Upper lobe of left lung (tissue), 6 donors: Measurements from ENCODE around the gene MINDY4B. TPM values are rescaled to one million over a fixed set of nuclear protein-coding genes. Genes with fewer than 3 reads are reported as not detected.

ENCODE experiments used
- ATAC-seq, 2 donors: fragments of 200-7000 bp; cut with Tn5 transposase; one replicate each; pipeline ENCODE4 v1.9.1; 2022; ENCODE audit warnings: mild to moderate bottlenecking in 2 of 2, moderate library complexity in 2 of 2; ENCODE audit not compliant: low FRiP score in 2 of 2
- DNase-seq, 2 donors: peaks; one replicate each; pipeline ENCODE4 v3.0.0-alpha.2; 2019 to 2020
- H3K27ac ChIP-seq, 4 donors: fragments of 200-600 bp; sonication (generic); one replicate each; pipeline ENCODE4 v1.5.1; 2016 to 2019
- H3K27me3 ChIP-seq, 4 donors: fragments of 200-600 bp; sonication (generic); one replicate each; pipeline ENCODE4 v1.5.1; 2017 to 2019
- H3K36me3 ChIP-seq, 4 donors: fragments of 200-600 bp; sonication (generic); one replicate each; pipeline ENCODE4 v1.5.1; 2016 to 2019
- H3K4me1 ChIP-seq, 4 donors: fragments of 200-600 bp; sonication (generic); one replicate each; pipeline ENCODE4 v1.5.1; 2018 to 2019
- H3K4me3 ChIP-seq, 4 donors: fragments of 200-600 bp; sonication (generic); one replicate each; pipeline ENCODE4 v1.5.1; 2017 to 2019; ENCODE audit warnings: mild to moderate bottlenecking in 2 of 4, moderate library complexity in 1 of 4
- H3K9me3 ChIP-seq, 4 donors: fragments of 200-600 bp; sonication (generic); one replicate each; pipeline ENCODE4 v1.5.1; 2018 to 2019
- CTCF ChIP-seq, 6 experiments: fragments of 450-650 bp in 4 of 6; fragments of 200-600 bp in 2 of 6; sonication (generic) in 2 of 6; IDR thresholded peaks; one replicate each; pipeline ENCODE4 v1.5.1; 2016 to 2019; ENCODE audit warnings: antibody characterized with exemption in 6 of 6
- EP300 ChIP-seq, 4 donors: sonication (generic); formaldehyde crosslinking; IDR thresholded peaks; one replicate each; pipeline ENCODE4 v1.5.1; 2017; ENCODE audit warnings: antibody characterized with exemption in 4 of 4, control low read depth in 2 of 4
- POLR2A ChIP-seq, 4 donors: fragments of 450-650 bp; IDR thresholded peaks; one replicate each; pipeline ENCODE4 v1.5.1; 2016 to 2017; ENCODE audit warnings: antibody characterized with exemption in 4 of 4, mild to moderate bottlenecking in 2 of 4
- POLR2AphosphoS5 ChIP-seq, 2 donors: sonication (generic); formaldehyde crosslinking; IDR thresholded peaks; one replicate each; pipeline ENCODE4 v1.5.1; 2017; ENCODE audit warnings: antibody characterized with exemption in 2 of 2
- WGBS, 2 donors: methylation state at CpG; one replicate each; pipeline ENCODE4 v1.1.5; 2017 to 2018; 5-methylcytosine and 5-hydroxymethylcytosine counted together
- total RNA-seq, 6 donors: library from RNA; depleted of rRNA in 4 of 6; stranded (reverse); fragments of >200 nt in 4 of 6; gene quantifications; one replicate each; pipeline versions ENCODE4 v1.1.0 to v1.2.1, GENCODE V29; 2016 to 2021
- donor health status: DM: no; HTN: no; CAD: no; lungs with moderate emphysema.
- donor health status: DM: no; HTN: yes; CAD: no; lungs with severe emphysema.

MINDY4B gene
- total RNA-seq, 6 donors from 2014 or later, result not detected

GRCh38 chr3:150925751-150926201, 20.5 kb upstream of the MINDY4B start:
- peak; percentile 44 to 86 for DNase-seq
- no peaks in the 10 kb centered on the region for H3K36me3 ChIP-seq
- TF ChIP-seq POLR2AphosphoS5 (IDR thresholded peaks at IDR 0.05), result no peak
- TF ChIP-seq EP300 (IDR thresholded peaks at IDR 0.05), result no peak
- TF ChIP-seq CTCF (IDR thresholded peaks at IDR 0.05), result peak in 5 of 6 experiments; percentile 24 to 59 (median 41)
- H3K4me3 ChIP-seq, result peak overlapping the region in 1 of 4 donors; percentile 15
- H3K27ac ChIP-seq, result no peak overlapping the region
- H3K4me1 ChIP-seq, result peaks cover 0 to 6% (median 0%) of the 10 kb centered on the region in 4 donors
- 6 to 10% methylated on average over 8 to 14 of the region's 14 CpGs for WGBS, 2 donors
- peak; percentile 46 to 56 for ATAC-seq
- H3K27me3 ChIP-seq, result no peaks in the 10 kb centered on the region
- H3K9me3 ChIP-seq, result no peaks in the 10 kb centered on the region

GRCh38 chr3:150922611-150923010, 17.4 kb upstream of the MINDY4B start:
- Histone ChIP-seq H3K4me1 (peaks cover 0 to 6% (median 0%) of the 10 kb centered on the region in 4 donors), H3K36me3 (no peaks in the 10 kb centered on the region), H3K4me3 (no peak overlapping the region), H3K27ac (no peak overlapping the region), H3K9me3 (no peaks in the 10 kb centered on the region), H3K27me3 (no peaks in the 10 kb centered on the region)
- ATAC-seq (peak in 1 of 2 donors; percentile 48), DNase-seq (no peak)
- TF ChIP-seq EP300 (IDR thresholded peaks at IDR 0.05) (no peak), POLR2AphosphoS5 (IDR thresholded peaks at IDR 0.05) (no peak), POLR2A (IDR thresholded peaks at IDR 0.05) (no peak), CTCF (IDR thresholded peaks at IDR 0.05) (no peak)
- 63 to 68% methylated on average over 10 of the region's 10 CpGs for WGBS, 2 donors

DNA sequence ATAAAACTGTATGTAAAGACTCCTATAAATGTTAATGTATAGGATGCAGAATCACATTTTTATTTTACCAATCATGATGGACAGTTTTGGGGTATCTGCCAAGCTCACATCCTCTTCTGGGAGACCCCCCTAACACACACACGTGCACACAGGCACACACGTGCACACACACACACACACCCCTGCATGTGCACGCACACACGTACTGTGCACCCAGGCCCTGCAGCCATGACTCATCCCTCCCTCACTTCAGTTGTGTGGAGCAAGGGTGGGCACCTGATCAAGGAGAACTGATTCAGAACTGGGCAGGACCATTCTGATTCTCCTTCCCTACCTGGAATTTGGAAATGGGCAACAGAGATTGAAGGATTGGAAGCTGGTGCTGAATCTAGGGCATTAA, 16.0 kb upstream of the MINDY4B start:
- 82 to 86% methylated on average over 4 of the region's 4 CpGs for WGBS, 2 donors
- ATAC-seq, result no peak

GRCh38 chr3:150920236-150920635, 15.0 kb upstream of the MINDY4B start:
- Histone ChIP-seq H3K27ac (no peak overlapping the region), H3K9me3 (no peaks in the 10 kb centered on the region), H3K27me3 (no peaks in the 10 kb centered on the region), H3K4me1 (no peaks in the 10 kb centered on the region), H3K36me3 (no peaks in the 10 kb centered on the region), H3K4me3 (no peak overlapping the region)
- no peak for DNase-seq
- TF ChIP-seq POLR2AphosphoS5 (IDR thresholded peaks at IDR 0.05) (no peak), POLR2A (IDR thresholded peaks at IDR 0.05) (no peak), CTCF (IDR thresholded peaks at IDR 0.05) (no peak), EP300 (IDR thresholded peaks at IDR 0.05) (no peak)
- 58 to 60% methylated on average over 2 of the region's 2 CpGs for WGBS, 2 donors
- ATAC-seq, result no peak

More for the DNA sequence above, 16.0 kb upstream of the MINDY4B start:
- Histone ChIP-seq H3K36me3 (no peaks in the 10 kb centered on the region), H3K27ac (no peak overlapping the region), H3K4me3 (no peak overlapping the region), H3K9me3 (no peaks in the 10 kb centered on the region), H3K27me3 (no peaks in the 10 kb centered on the region), H3K4me1 (peaks cover 0 to 6% (median 0%) of the 10 kb centered on the region in 4 donors)
- TF ChIP-seq POLR2AphosphoS5 (IDR thresholded peaks at IDR 0.05) (no peak), POLR2A (IDR thresholded peaks at IDR 0.05) (no peak), CTCF (IDR thresholded peaks at IDR 0.05) (no peak), EP300 (IDR thresholded peaks at IDR 0.05) (no peak)
- DNase-seq, result no peak

- no peak overlapping the region for H3K4me3 ChIP-seq
- WGBS, 2 donors, result 38 to 45% methylated on average over 7 of the region's 7 CpGs
- ATAC-seq (no peak), DNase-seq (no peak)
- H3K27ac ChIP-seq, result no peak overlapping the region
- no peaks in the 10 kb centered on the region for H3K36me3 ChIP-seq
- no peaks in the 10 kb centered on the region for H3K9me3 ChIP-seq
- no peak for TF ChIP-seq POLR2A (IDR thresholded peaks at IDR 0.05)
- H3K27me3 ChIP-seq, result no peaks in the 10 kb centered on the region
- H3K4me1 ChIP-seq, result no peaks in the 10 kb centered on the region
These were observed 12.7 kb upstream of the MINDY4B start for GRCh38 chr3:150917951-150918350.
